A673 (cell line): Measurements from ENCODE around the gene PAK5.

Experiments used
- CTCF ChIP-seq: fragments of 300-800, 200-600 bp; sonication (generic); conservative IDR thresholded peaks from 2 replicates; pipeline ENCODE4 v1.5.1; 2017; ENCODE audit warnings: low read depth, mild to moderate bottlenecking, antibody characterized with exemption, low read length, moderate library complexity, mixed read lengths
- EZH2 ChIP-seq: fragments of 200-600 bp; sonication (generic); IDR thresholded peaks from 2 replicates; pipeline ENCODE4 v1.6.1; 2017; ENCODE audit warnings: borderline replicate concordance, low read depth, mild to moderate bottlenecking, mixed read lengths, antibody characterized with exemption, low read length; ENCODE audit not compliant: poor library complexity, severe bottlenecking

GRCh38 chr20:9602847-9603183 lies 236.1 kb downstream of the PAK5 start:
- no peak for TF ChIP-seq CTCF
- no peak for TF ChIP-seq EZH2
